ENCODE results near the gene SFRP4. TPM values are rescaled to one million over a fixed set of nuclear protein-coding genes. Genes with fewer than 3 reads are reported as not detected.

Gene SFRP4
- total RNA-seq, 1 experiment from 2014 or later, result 0.24 TPM

DNA sequence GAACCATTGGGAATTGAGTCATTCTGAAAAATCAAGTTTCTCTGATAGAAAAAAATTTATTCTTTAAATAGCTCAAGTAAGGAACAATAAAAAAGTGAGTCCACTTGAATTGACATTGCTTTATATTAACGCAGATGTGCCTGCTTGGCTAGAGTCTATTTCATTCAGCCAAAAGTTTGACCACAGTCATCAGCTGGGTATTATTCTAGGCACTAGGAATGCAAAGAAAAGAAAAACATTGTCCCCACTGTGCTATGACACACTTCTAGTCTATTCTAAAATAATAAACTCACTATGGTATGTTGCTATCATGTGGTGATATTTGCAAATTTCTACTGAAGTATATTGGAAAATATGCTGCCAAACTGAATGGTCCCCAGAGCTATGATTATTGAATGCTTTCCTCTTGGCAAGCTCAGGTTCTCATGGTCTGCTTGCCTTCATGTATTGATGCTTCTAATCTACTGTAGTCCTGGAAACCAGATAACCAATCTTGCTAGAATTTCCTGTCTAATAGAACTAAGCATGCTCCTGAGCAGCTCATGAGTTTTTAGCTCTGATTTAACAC lies 8.3 kb downstream of the SFRP4 start (continued):
- TF ChIP-seq NFATC4 (CRISPR knock-in tag; IDR thresholded peaks at IDR 0.05) (no peak), ZSCAN18 (CRISPR knock-in tag; IDR thresholded peaks at IDR 0.05) (no peak), FOXP1 (CRISPR knock-in tag; IDR thresholded peaks at IDR 0.05; ENCODE audit: borderline replicate concordance) (no peak), ZNF423 (CRISPR knock-in tag; IDR thresholded peaks at IDR 0.05) (no peak), ELF4 (CRISPR knock-in tag; IDR thresholded peaks at IDR 0.05; ENCODE audit: low read depth) (no peak), ZBTB21 (CRISPR knock-in tag; IDR thresholded peaks at IDR 0.05; ENCODE audit: borderline replicate concordance) (no peak), ZNF219 (CRISPR knock-in tag; IDR thresholded peaks at IDR 0.05; ENCODE audit: borderline replicate concordance) (no peak), SMAD3 (CRISPR knock-in tag; IDR thresholded peaks at IDR 0.05; ENCODE audit: borderline replicate concordance) (no peak)
- TF ChIP-seq, protein P1, sequence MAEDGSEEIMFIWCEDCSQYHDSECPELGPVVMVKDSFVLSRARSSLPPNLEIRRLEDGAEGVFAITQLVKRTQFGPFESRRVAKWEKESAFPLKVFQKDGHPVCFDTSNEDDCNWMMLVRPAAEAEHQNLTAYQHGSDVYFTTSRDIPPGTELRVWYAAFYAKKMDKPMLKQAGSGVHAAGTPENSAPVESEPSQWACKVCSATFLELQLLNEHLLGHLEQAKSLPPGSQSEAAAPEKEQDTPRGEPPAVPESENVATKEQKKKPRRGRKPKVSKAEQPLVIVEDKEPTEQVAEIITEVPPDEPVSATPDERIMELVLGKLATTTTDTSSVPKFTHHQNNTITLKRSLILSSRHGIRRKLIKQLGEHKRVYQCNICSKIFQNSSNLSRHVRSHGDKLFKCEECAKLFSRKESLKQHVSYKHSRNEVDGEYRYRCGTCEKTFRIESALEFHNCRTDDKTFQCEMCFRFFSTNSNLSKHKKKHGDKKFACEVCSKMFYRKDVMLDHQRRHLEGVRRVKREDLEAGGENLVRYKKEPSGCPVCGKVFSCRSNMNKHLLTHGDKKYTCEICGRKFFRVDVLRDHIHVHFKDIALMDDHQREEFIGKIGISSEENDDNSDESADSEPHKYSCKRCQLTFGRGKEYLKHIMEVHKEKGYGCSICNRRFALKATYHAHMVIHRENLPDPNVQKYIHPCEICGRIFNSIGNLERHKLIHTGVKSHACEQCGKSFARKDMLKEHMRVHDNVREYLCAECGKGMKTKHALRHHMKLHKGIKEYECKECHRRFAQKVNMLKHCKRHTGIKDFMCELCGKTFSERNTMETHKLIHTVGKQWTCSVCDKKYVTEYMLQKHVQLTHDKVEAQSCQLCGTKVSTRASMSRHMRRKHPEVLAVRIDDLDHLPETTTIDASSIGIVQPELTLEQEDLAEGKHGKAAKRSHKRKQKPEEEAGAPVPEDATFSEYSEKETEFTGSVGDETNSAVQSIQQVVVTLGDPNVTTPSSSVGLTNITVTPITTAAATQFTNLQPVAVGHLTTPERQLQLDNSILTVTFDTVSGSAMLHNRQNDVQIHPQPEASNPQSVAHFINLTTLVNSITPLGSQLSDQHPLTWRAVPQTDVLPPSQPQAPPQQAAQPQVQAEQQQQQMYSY (CRISPR knock-in tag; IDR thresholded peaks at IDR 0.05), result no peak
- TF ChIP-seq, protein P2, sequence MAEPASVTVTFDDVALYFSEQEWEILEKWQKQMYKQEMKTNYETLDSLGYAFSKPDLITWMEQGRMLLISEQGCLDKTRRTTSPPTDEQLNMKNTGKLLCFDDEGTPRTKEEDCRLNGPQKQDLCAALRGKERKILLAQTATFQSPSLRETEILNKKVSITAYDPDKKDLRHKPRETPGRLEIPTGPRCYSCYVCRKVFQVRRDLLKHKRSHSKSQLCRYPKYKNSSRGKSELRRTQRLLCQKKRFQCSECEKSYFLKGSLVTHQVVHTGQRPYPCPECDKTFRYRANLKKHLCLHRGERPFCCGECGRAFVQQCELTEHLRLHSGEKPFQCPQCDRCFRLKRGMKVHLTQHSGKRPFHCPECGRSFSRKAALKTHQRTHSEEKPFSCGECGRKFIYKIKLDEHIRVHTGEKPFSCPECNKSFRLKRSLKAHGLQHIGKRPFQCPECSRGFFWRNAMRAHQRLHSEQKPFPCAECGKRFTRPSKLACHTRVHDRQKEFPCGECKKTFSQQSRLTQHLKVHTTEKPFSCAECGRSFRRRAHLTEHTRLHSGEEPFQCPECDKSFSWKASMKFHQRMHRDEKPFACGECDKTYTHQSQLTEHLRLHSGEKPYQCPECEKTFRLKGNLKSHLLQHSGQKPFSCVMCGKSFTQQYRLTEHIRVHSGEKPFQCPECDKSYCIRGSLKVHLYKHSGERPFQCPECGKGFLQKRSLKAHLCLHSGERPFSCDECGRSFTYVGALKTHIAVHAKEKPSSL (CRISPR knock-in tag; conservative IDR thresholded peaks at IDR 0.05), result no peak

- Mint-ChIP-seq H3K4me3 (no peak overlapping the region), H3K4me1 (peaks cover 2% of the 10 kb centered on the region), H3K36me3 (no peaks in the 10 kb centered on the region), H3K9me3 (peaks cover 3% of the 10 kb centered on the region; the same call in 1 of the 2 replicates), H3K27ac (no peak overlapping the region), H3K27me3 (ENCODE audit: low read depth) (no peaks in the 10 kb centered on the region)
- DNase-seq (ENCODE audit: low spot score) (no peak), ATAC-seq (no peak)
- ChIA-PET CTCF (interaction anchor here (0.6 to 2.7 kb wide), 20 partner anchors 14 to 472 kb away, joined by 3 to 31 read pairs (median 5); partner anchors contain the start of genes EPDR1, SFRP4 and STARD3NL), POLR2A (interaction anchor here (0.7 kb wide), 1 partner anchor 14 kb away, joined by 3 read pairs; no protein-coding TSS in a partner anchor)
- TF ChIP-seq ELF4 (CRISPR knock-in tag; IDR thresholded peaks at IDR 0.05; ENCODE audit: low read depth), result no peak
- TF ChIP-seq FOXK1 (CRISPR knock-in tag; IDR thresholded peaks at IDR 0.05), result no peak
- TF ChIP-seq RORB (CRISPR knock-in tag; IDR thresholded peaks at IDR 0.05), result no peak
- no peak for TF ChIP-seq FOXP4 (CRISPR knock-in tag; IDR thresholded peaks at IDR 0.05)
- TF ChIP-seq, protein P3, sequence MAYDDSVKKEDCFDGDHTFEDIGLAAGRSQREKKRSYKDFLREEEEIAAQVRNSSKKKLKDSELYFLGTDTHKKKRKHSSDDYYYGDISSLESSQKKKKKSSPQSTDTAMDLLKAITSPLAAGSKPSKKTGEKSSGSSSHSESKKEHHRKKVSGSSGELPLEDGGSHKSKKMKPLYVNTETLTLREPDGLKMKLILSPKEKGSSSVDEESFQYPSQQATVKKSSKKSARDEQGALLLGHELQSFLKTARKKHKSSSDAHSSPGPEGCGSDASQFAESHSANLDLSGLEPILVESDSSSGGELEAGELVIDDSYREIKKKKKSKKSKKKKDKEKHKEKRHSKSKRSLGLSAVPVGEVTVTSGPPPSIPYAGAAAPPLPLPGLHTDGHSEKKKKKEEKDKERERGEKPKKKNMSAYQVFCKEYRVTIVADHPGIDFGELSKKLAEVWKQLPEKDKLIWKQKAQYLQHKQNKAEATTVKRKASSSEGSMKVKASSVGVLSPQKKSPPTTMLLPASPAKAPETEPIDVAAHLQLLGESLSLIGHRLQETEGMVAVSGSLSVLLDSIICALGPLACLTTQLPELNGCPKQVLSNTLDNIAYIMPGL (CRISPR knock-in tag; IDR thresholded peaks at IDR 0.05), result no peak
- TF ChIP-seq ATF1 (CRISPR knock-in tag; IDR thresholded peaks at IDR 0.05), result no peak
- TF ChIP-seq OVOL2 (CRISPR knock-in tag; IDR thresholded peaks at IDR 0.05; ENCODE audit: borderline replicate concordance), result no peak
- TF ChIP-seq PRRX2 (CRISPR knock-in tag; IDR thresholded peaks at IDR 0.05), result no peak
- TF ChIP-seq NFE2L1 (CRISPR knock-in tag; IDR thresholded peaks at IDR 0.05), result no peak
- TF ChIP-seq ZSCAN18 (CRISPR knock-in tag; IDR thresholded peaks at IDR 0.05), result no peak
- TF ChIP-seq GTF2I (CRISPR knock-in tag; conservative IDR thresholded peaks at IDR 0.05), result no peak
- no peak for TF ChIP-seq ZNF317 (CRISPR knock-in tag; IDR thresholded peaks at IDR 0.05; ENCODE audit: borderline replicate concordance, low read depth)
- TF ChIP-seq, protein P4, sequence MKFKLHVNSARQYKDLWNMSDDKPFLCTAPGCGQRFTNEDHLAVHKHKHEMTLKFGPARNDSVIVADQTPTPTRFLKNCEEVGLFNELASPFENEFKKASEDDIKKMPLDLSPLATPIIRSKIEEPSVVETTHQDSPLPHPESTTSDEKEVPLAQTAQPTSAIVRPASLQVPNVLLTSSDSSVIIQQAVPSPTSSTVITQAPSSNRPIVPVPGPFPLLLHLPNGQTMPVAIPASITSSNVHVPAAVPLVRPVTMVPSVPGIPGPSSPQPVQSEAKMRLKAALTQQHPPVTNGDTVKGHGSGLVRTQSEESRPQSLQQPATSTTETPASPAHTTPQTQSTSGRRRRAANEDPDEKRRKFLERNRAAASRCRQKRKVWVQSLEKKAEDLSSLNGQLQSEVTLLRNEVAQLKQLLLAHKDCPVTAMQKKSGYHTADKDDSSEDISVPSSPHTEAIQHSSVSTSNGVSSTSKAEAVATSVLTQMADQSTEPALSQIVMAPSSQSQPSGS (CRISPR knock-in tag; IDR thresholded peaks at IDR 0.05; ENCODE audit: borderline replicate concordance, low read depth), result no peak
Measured at GRCh38 chr7:37901890-37902524, 14.6 kb downstream of the SFRP4 start.

Data from WTC11 (cell line).